Measurements from ENCODE around the gene CCDC146.
"Not testable (repeated sequence)": the region's sequence is repeated elsewhere in the genome, so short reads cannot be mapped to it uniquely, and the experiment has no call there.

The CCDC146 gene

DNA sequence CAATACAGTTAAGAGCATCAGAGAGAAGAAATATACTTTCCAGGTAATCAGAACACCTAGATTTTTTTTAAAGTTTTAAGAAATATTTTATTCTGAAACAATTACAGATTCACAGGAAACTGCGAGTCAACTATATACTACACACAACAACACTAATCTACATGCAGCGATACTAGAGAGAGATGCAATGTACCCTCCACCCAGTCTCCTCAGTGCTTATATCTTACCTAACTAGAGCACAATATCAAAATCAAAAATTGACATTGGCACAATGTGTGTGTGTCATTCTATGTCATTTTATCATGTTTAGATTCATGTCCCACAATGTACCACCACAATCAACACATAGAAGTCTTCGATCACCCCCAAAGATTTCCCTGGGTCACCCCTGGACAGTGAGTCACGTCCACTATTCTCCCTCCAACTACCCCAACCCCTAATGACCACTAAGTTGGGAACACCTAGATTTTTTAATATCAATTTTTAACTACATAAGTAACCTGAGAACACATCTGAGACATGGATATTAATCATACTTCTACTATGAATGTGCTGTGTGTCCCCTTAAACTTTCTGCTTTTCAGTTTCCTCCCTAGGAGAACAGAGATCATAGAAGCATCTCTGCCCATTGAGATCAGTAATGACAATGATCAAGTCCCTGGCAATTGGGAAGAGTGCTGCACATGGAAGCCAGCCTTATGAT is 207.2 kb downstream of the CCDC146 start:
- H3K79me1 ChIP-seq (ENCODE audit: low read length) = no peaks in the 10 kb centered on the region
- no peak overlapping the region for H3K9ac ChIP-seq (ENCODE audit: low read length)
- no peak overlapping the region for H4K5ac ChIP-seq (ENCODE audit: low read length)
- H3K18ac ChIP-seq (ENCODE audit: low read length) = no peak overlapping the region
- no peak overlapping the region for H3K23ac ChIP-seq (ENCODE audit: low read length)
- no peak overlapping the region for H3K4ac ChIP-seq (ENCODE audit: low read depth, low read length)
- H2BK15ac ChIP-seq (replicated peaks; ENCODE audit: low read depth) = no peak overlapping the region
- H2BK5ac ChIP-seq (ENCODE audit: low read length) = no peak overlapping the region
- H2BK120ac ChIP-seq (ENCODE audit: low read depth, low read length) = no peak overlapping the region
- DNase-seq = no peak
- no CpG with 5 or more reads among the region's 4 CpGs for WGBS (ENCODE audit: extremely low coverage, insufficient coverage, low lambda C conversion rate)
- H3K27ac ChIP-seq (ENCODE audit: low read depth, low read length) = no peak overlapping the region
- no peaks in the 10 kb centered on the region for H3K4me1 ChIP-seq (ENCODE audit: control insufficient read depth, low read depth, low read length)
- no peak overlapping the region for H4K8ac ChIP-seq (ENCODE audit: low read depth, low read length)
- no peak overlapping the region for H3K4me2 ChIP-seq (ENCODE audit: low read length)
- no peak overlapping the region for H3K4me3 ChIP-seq (ENCODE audit: low read length)
- H3K79me2 ChIP-seq (ENCODE audit: control insufficient read depth, insufficient read depth, low read length) = no peaks in the 10 kb centered on the region
- no peaks in the 10 kb centered on the region for H3K27me3 ChIP-seq (ENCODE audit: insufficient read depth, low read length, poor library complexity)
- no peak overlapping the region for H2AK5ac ChIP-seq (ENCODE audit: low read length)
- no peak overlapping the region for H3K56ac ChIP-seq (ENCODE audit: low read length)
- H3K36me3 ChIP-seq (ENCODE audit: control insufficient read depth, insufficient read depth, low read length) = no peaks in the 10 kb centered on the region

GRCh38 chr7:77330169-77330882 is 207.9 kb downstream of the CCDC146 start:
- no peak overlapping the region for H3K56ac ChIP-seq (ENCODE audit: low read length)
- H3K27me3 ChIP-seq (ENCODE audit: insufficient read depth, low read length, poor library complexity) = no peaks in the 10 kb centered on the region
- no peak overlapping the region for H4K5ac ChIP-seq (ENCODE audit: low read length)
- DNase-seq = no peak
- WGBS (ENCODE audit: extremely low coverage, insufficient coverage, low lambda C conversion rate) = no CpG with 5 or more reads among the region's 6 CpGs
- no peak overlapping the region for H2BK120ac ChIP-seq (ENCODE audit: low read depth, low read length)
- H3K4me1 ChIP-seq (ENCODE audit: control insufficient read depth, low read depth, low read length) = no peaks in the 10 kb centered on the region
- H3K9ac ChIP-seq (ENCODE audit: low read length) = no peak overlapping the region
- no peaks in the 10 kb centered on the region for H3K79me1 ChIP-seq (ENCODE audit: low read length)
- no peaks in the 10 kb centered on the region for H3K36me3 ChIP-seq (ENCODE audit: control insufficient read depth, insufficient read depth, low read length)
- no peak overlapping the region for H2AK5ac ChIP-seq (ENCODE audit: low read length)
- no peak overlapping the region for H4K8ac ChIP-seq (ENCODE audit: low read depth, low read length)
- H3K27ac ChIP-seq (ENCODE audit: low read depth, low read length) = no peak overlapping the region
- H2BK5ac ChIP-seq (ENCODE audit: low read length) = no peak overlapping the region
- no peaks in the 10 kb centered on the region for H3K79me2 ChIP-seq (ENCODE audit: control insufficient read depth, insufficient read depth, low read length)
- H3K4ac ChIP-seq (ENCODE audit: low read depth, low read length) = no peak overlapping the region
- H3K4me2 ChIP-seq (ENCODE audit: low read length) = no peak overlapping the region
- H3K4me3 ChIP-seq (ENCODE audit: low read length) = no peak overlapping the region
- H3K18ac ChIP-seq (ENCODE audit: low read length) = no peak overlapping the region
- no peak overlapping the region for H2BK15ac ChIP-seq (replicated peaks; ENCODE audit: low read depth)
- H3K23ac ChIP-seq (ENCODE audit: low read length) = no peak overlapping the region

DNA sequence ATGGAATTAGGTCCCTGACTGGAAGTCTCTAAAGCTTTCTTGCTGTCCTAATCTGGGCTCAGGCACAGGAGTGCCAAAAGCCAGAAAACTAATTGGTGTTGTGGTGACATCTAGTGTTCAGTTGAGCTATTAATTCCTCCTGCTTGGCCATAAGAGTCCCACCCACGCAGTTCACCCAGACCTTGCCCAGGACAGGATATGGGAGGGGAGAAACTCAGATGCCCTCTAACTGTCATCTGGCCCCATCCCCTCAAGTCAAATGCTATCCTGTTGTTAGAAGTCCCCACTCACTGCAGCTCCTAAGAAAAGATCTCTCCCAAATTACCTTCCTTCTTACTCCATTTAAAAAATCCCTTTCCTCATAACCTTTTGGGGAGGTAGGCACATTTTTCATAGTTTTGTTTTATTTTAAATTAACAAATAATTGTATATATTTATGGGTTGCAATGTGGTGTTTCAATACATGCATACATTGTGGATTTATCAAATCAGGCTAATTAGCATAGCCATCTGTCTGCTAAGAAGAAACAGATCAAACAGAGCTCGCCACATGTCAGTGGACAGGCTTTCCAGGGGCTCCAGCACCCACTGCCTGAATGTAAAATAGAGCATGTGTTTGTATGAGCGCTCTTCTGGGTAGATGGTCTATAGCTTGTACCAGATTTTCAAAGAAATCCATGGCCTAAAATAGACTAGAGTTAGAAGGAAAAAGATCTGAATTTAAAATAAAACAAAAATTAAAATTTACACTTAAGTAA is 209.7 kb downstream of the CCDC146 start:
- H3K18ac ChIP-seq (ENCODE audit: low read length) = no peak overlapping the region
- no peak overlapping the region for H3K56ac ChIP-seq (ENCODE audit: low read length)
- H3K4ac ChIP-seq (ENCODE audit: low read depth, low read length) = no peak overlapping the region
- no peak overlapping the region for H2BK120ac ChIP-seq (ENCODE audit: low read depth, low read length)
- no peak overlapping the region for H3K27ac ChIP-seq (ENCODE audit: low read depth, low read length)
- no peaks in the 10 kb centered on the region for H3K27me3 ChIP-seq (ENCODE audit: insufficient read depth, low read length, poor library complexity)
- no peaks in the 10 kb centered on the region for H3K36me3 ChIP-seq (ENCODE audit: control insufficient read depth, insufficient read depth, low read length)
- no peaks in the 10 kb centered on the region for H3K4me1 ChIP-seq (ENCODE audit: control insufficient read depth, low read depth, low read length)
- no peaks in the 10 kb centered on the region for H3K79me2 ChIP-seq (ENCODE audit: control insufficient read depth, insufficient read depth, low read length)
- no peak overlapping the region for H2BK5ac ChIP-seq (ENCODE audit: low read length)
- no peak overlapping the region for H3K4me2 ChIP-seq (ENCODE audit: low read length)
- no CpG with 5 or more reads among the region's 3 CpGs for WGBS (ENCODE audit: extremely low coverage, insufficient coverage, low lambda C conversion rate)
- no peak overlapping the region for H2AK5ac ChIP-seq (ENCODE audit: low read length)
- H3K9ac ChIP-seq (ENCODE audit: low read length) = no peak overlapping the region
- H3K23ac ChIP-seq (ENCODE audit: low read length) = no peak overlapping the region
- no peak overlapping the region for H3K4me3 ChIP-seq (ENCODE audit: low read length)
- no peak overlapping the region for H4K8ac ChIP-seq (ENCODE audit: low read depth, low read length)
- H4K5ac ChIP-seq (ENCODE audit: low read length) = no peak overlapping the region
- no peak overlapping the region for H2BK15ac ChIP-seq (replicated peaks; ENCODE audit: low read depth)
- no peaks in the 10 kb centered on the region for H3K79me1 ChIP-seq (ENCODE audit: low read length)
- DNase-seq = peak; percentile 88

DNA sequence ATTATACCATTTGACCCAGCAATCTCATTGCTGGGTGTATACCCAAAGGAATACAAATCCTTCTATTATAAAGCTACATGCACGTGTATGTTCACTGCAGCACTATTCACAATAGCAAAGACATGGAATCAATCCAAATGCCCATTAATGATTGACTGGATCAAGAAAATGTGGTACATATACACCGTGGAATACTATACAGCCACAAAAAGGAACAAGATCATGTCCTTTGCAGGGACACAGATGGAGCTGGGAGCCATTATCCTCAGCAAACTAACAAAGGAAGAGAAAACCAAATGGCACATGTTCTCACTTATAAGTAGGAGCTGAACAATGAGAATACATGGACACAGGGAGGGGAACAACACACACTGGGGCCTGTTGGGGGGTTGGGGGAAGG is 211.6 kb downstream of the CCDC146 start:
- WGBS (ENCODE audit: extremely low coverage, insufficient coverage, low lambda C conversion rate) = no CpG with 5 or more reads among the region's 2 CpGs
- H3K79me2 ChIP-seq (ENCODE audit: control insufficient read depth, insufficient read depth, low read length); H3K9ac ChIP-seq (ENCODE audit: low read length): not testable (repeated sequence)

DNA sequence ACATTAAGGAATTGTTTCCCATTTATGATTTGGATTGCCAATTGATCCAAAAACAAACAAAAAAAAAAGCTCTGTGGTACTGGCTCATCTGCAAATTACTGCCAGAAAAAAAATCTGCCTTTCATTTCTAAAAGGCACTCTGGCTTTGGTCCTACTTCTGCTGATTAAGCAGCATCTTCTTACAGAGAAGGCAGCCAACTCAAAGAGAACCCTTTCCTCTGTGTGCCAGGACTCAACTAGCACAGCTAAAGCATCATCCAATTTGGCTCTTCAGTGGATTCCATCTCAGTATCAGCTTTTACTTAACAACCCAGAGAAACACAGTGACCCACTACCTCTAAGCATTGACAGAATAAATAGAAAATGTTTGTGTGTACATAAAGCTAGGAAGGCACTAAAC is 213.2 kb downstream of the CCDC146 start:
- H4K5ac ChIP-seq (ENCODE audit: low read length) = no peak overlapping the region
- no peaks in the 10 kb centered on the region for H3K27me3 ChIP-seq (ENCODE audit: insufficient read depth, low read length, poor library complexity)
- H3K4me1 ChIP-seq (ENCODE audit: control insufficient read depth, low read depth, low read length) = peaks cover 6% of the 10 kb centered on the region
- H3K9ac ChIP-seq (ENCODE audit: low read length) = no peak overlapping the region
- no peak for DNase-seq
- H3K4ac ChIP-seq (ENCODE audit: low read depth, low read length) = no peak overlapping the region
- no peak overlapping the region for H2BK5ac ChIP-seq (ENCODE audit: low read length)
- H3K23ac ChIP-seq (ENCODE audit: low read length) = no peak overlapping the region
- H3K27ac ChIP-seq (ENCODE audit: low read depth, low read length) = no peak overlapping the region
- H3K36me3 ChIP-seq (ENCODE audit: control insufficient read depth, insufficient read depth, low read length) = no peaks in the 10 kb centered on the region
- no peak overlapping the region for H2AK5ac ChIP-seq (ENCODE audit: low read length)
- no peak overlapping the region for H3K56ac ChIP-seq (ENCODE audit: low read length)
- no peaks in the 10 kb centered on the region for H3K79me2 ChIP-seq (ENCODE audit: control insufficient read depth, insufficient read depth, low read length)
- H3K79me1 ChIP-seq (ENCODE audit: low read length) = no peaks in the 10 kb centered on the region
- H3K4me2 ChIP-seq (ENCODE audit: low read length) = no peak overlapping the region
- H3K18ac ChIP-seq (ENCODE audit: low read length) = no peak overlapping the region
- no peak overlapping the region for H4K8ac ChIP-seq (ENCODE audit: low read depth, low read length)
- no peak overlapping the region for H3K4me3 ChIP-seq (ENCODE audit: low read length)
- H2BK15ac ChIP-seq (replicated peaks; ENCODE audit: low read depth) = no peak overlapping the region
- H2BK120ac ChIP-seq (ENCODE audit: low read depth, low read length) = peak overlapping the region; percentile 45

More for the DNA sequence above, 211.6 kb downstream of the CCDC146 start:
- H3K56ac ChIP-seq (ENCODE audit: low read length); H3K79me1 ChIP-seq (ENCODE audit: low read length); H3K27ac ChIP-seq (ENCODE audit: low read depth, low read length); H3K18ac ChIP-seq (ENCODE audit: low read length); H3K4me2 ChIP-seq (ENCODE audit: low read length); H3K36me3 ChIP-seq (ENCODE audit: control insufficient read depth, insufficient read depth, low read length); H4K8ac ChIP-seq (ENCODE audit: low read depth, low read length); H3K27me3 ChIP-seq (ENCODE audit: insufficient read depth, low read length, poor library complexity); H2BK120ac ChIP-seq (ENCODE audit: low read depth, low read length); H3K4me1 ChIP-seq (ENCODE audit: control insufficient read depth, low read depth, low read length); DNase-seq; H3K4ac ChIP-seq (ENCODE audit: low read depth, low read length); H3K4me3 ChIP-seq (ENCODE audit: low read length); H2BK5ac ChIP-seq (ENCODE audit: low read length); H2AK5ac ChIP-seq (ENCODE audit: low read length); H4K5ac ChIP-seq (ENCODE audit: low read length); H2BK15ac ChIP-seq (replicated peaks; ENCODE audit: low read depth); H3K23ac ChIP-seq (ENCODE audit: low read length): not testable (repeated sequence)
